ENCODE measurements around the gene SEMA6B.

DNA sequence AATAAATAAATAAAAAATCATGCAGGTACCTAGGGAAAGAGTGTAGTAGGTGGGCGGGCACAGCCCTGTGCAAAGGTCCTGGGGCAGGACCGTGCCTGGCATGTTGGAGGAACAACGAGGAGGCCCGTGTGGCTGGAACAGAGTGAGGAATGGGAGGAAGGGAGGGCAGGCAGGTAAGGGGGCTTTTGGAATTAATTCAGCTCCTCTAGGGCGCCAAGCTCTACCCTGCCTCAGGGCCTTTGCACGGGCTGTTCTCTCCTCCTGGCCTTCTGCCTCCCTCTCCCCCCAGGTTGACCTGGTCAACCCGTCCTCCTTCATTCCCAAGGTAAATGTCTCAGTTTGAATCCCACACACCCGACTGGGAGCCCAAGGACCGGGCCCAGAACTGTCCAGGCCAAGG, 31.1 kb upstream of the SEMA6B start:
- TF ChIP-seq POLR2A (IDR thresholded peaks at IDR 0.05; ENCODE audit: low read length): no peak
- no peak for TF ChIP-seq GATA1 (IDR thresholded peaks at IDR 0.05; ENCODE audit: low read depth, low read length)
